Globus pallidus (tissue), 1 donor: ENCODE measurements around the gene PAX2.

Experiments used
- DNase-seq: peaks from one replicate; pipeline ENCODE4 v3.0.0-alpha.2; 2015; ENCODE audit warnings: low spot score

The PAX2 gene

DNA sequence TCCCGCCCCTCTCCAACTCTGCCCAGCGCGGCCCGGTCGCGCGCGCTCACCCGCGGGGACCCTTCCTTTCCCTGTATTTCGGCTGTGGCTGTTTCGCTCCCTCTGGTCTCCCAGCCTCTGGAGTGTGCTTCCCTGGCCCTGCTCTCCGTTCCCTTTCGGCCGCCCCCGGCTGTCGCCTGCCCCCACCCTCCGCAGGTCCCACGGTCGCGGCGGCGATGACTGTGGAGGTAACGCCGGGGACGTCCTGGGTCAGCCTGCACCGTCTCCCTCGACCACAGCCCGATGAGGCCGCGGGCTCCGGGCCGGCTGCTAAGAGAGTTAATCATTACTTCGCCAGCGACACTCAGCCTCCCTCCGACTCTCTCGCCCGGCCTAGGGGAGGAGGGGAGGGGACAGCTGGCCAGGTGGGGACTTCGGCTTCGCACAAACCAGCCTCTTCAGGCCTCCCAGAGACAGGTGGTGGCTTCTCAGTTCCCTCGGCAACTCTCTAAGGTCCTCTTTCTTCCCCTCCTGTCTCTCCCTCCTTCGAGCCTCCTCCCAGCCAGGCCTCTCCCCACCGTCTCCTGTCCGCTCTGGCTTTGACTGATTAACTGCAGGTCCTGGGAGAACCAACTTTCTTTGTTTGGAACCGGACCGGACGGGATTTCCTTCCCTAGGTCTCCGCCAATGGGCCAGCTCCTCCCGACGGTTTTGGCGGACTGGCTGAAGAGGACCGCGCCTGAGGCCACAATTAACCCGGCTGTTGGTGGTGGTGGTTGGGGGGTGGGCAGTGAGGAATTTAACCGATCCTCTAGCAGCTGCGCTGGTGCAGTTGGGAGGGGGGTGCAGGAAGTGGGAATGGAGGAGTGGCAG lies 5.6 kb upstream of the PAX2 start:
- DNase-seq = no peak

DNA sequence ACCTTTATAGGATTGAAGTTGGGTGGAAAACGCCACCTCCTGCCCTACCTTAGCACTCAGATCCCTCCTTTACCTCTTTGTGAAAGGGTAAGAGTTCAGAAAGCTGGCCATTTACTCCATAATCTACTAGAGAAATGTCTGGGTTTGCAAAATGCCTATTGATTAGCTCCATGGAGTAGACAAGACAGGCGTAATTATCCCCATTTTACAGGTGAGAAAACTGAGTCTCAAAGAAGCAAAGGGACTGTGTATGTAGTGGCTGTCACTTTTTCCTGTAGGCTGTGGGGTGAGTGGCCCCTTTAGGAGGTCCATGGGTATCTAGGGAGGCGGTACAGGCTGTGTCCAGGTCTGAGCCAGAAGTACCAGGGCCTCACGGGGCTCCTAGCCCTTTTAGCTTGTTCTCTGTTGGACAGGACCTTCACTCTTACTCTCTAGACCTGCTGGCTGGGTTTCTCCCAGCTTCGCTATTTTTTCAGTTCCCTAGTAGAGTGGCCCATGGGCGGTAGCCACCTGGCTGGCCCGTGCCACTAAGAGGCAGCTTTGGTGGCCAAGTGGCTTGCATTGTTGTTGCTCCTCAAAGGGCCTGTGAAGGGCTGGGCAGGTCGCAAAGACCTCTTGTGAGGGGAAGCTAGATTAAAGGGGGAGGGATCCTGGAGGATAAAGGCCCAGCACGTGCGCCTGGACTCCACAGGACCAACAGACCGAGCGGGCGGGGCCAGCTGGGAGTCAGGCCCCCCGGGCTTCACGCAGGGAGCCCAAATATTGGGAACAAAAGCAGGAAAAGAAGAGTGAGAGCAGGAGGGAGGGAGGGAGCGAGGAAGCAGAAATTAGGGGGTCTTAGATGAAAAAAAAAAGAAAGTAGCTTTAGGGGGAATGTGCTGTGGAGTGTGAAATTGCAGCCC lies 4.7 kb upstream of the PAX2 start:
- no peak for DNase-seq

DNA sequence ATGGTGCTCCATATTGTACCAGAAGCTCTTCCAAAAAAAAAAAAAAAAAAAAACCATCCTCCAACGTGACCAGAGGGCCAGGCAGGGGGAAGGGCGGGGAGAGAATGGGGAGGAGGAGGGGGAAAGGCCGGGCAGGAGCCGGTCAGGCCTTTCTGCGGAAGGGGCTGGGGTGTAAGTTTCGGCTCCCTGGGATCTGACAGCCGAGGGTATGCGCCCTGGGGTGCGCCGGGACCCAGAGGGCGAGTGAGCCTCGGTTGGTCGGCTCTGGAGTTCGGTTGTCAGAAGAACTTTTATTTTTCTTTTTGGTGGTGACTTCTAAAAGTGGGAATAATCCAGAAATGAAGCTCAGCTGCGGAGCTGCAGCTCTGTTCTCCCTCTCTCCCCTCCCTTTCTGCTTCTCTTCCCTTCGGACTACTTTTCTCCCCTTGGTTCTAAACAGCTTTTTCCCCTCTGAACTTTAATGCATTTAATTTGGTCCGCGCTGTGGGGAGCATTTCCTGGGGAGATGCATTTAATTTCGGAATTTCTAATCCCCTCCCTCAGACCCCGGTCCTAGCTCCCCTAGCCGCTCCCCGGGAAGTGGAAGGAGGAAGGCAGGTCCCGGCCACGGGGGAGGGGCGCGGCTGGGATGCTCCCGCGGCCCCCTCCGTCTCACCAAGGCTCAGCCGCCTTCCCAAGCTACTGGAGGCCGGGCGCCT lies 3.9 kb upstream of the PAX2 start:
- no peak for DNase-seq

DNA sequence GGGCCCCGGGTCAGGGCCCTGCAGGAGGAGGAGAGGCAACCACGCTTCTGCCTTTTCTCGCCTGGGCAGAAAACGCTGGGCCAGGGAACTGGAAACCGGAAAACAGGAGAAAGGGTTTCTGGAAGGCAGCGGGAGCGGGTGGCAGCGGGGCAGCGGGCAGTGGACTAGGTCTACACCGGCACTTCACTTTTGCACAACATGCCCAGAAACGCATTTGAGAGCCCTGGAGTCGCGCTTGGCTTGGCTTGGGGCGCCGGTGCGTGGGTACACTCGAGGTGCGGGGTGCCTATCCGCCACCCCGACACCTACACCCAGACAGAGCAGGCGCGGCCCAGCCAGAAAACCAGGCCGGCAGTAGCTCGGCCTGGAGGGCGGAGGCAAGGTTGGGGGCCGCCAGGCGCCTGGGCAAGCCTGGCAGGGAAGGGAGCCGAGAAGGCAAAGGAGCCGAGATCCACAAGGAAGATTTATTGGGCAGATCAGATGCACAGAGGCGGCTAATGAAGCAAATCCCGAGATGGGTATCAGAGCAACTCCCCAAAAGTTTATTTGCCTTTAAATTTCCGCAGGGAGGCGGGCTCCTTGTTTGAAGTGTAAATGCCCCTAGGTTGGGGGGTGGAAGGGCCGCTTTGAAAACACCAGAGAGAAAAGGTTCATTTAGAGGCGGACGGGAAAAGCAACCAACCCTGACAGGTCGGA lies 3.2 kb upstream of the PAX2 start:
- no peak for DNase-seq

DNA sequence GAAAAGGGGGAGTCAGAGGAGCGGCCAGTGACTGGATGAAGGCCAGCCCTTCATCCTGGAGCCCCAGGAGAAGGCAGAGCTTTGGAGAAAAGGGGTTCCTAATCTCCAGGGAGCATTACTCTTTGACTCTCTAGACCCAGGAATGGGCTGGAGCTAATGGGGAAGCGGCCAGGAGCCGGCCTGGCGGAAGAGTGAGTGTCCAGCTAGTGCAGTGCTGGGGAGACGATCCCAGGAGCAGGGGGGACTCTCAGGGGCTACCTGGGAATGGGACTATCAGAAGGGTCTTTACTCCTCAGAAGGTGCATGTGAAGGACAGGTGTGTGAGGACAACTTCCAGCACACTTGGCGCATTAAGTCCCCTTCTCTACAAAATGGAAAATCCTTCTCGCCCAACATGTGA lies 2.4 kb upstream of the PAX2 start:
- DNase-seq = no peak

DNA sequence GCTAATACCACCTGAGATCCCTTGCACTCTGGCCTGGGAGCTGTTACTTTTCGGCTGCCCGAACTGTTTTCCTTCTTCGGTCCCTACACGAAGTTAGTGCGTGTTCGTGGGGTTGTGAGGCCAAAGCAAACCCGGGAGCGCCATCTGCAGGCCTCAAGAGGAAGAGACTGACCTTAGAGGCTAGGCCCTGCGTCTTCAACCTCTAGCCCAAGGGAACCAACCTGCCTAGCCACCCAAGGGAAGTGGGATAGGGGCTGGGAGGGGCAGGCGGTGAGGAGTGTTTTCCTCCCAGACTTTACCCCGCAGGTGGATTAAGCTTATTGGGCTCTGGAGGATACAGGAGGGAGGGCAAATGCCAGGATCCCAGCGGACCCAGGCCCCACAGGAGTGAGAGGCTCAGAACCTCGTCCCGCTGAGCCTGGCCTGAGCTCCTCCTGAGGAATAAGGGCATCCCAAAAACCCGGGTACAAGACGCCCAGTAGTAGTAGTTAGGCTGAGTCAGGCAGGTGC lies 1.7 kb upstream of the PAX2 start:
- DNase-seq = peak; percentile 61

DNA sequence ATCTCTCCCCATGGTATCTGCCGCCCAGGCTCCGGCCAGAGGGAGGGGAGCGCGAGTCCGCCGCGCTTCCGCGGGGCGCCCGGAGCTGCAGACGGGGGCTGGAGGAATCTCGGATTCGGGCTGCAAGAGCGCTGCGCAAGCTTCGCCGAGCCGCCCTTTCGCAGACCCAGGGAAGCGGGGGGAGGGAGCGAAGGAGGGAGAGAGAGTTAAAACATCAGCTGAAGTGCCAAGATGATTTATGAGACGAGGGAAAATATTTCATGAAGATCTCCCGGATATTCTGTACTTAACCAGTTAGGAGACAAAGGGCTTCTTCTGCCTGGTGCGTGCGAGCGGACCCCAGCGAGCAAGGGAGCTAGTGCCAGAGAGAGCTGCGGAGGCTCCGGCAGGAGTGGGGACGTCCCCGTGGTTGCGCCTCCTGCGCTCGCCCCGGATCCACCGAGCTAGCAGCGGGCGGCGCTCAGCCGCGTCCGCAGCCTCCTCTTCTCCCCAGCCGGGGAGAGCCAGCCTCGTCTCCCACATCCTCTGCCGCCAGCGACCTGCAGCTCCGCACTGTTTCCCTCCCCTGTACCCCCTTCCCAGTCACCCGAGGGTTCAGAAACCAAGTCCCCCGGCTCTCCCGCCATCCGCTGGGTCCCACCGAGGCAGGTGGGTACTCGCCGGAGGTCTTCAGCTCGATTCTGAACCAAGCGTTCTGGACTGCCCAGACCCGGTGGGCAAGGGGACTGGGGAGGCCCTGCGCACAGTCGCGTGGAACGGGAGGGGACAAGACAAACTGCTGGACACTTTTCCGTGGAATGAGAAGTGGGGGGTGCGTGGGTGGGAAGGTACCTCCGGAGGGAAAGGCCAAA lies 1.0 kb upstream of the PAX2 start:
- DNase-seq = no peak

DNA sequence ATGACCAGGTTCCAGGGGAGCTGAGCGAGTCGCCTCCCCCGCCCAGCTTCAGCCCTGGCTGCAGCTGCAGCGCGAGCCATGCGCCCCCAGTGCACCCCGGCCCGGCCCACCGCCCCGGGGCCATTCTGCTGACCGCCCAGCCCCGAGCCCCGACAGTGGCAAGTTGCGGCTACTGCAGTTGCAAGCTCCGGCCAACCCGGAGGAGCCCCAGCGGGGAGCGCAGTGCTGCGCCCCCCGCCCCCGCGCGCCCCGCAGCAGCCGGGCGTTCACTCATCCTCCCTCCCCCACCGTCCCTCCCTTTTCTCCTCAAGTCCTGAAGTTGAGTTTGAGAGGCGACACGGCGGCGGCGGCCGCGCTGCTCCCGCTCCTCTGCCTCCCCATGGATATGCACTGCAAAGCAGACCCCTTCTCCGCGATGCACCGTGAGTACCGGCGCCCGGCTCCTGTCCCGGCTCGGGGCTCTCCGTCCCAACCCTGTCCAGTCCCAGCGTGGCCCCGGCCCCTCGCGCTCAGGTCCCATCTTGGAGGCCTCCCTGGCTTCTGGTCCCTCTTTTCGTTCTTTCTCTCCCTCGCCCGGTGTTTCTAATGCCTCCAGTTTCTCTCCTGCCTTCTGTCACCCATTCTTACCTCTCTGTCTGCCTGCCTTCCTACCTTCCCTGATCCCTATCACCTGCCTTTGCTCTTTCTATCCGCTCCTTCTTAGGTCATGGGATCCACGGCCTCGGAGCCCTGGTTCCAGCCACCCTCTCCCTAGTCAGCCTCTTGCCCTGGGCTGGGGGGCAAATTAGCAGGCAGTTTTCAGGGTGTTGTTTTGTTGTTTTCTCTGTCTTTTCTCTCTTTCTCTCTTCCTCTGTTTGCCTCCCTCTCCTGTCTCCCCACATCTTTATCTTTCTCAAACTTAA lies 751 bp downstream of the PAX2 start:
- no peak for DNase-seq

DNA sequence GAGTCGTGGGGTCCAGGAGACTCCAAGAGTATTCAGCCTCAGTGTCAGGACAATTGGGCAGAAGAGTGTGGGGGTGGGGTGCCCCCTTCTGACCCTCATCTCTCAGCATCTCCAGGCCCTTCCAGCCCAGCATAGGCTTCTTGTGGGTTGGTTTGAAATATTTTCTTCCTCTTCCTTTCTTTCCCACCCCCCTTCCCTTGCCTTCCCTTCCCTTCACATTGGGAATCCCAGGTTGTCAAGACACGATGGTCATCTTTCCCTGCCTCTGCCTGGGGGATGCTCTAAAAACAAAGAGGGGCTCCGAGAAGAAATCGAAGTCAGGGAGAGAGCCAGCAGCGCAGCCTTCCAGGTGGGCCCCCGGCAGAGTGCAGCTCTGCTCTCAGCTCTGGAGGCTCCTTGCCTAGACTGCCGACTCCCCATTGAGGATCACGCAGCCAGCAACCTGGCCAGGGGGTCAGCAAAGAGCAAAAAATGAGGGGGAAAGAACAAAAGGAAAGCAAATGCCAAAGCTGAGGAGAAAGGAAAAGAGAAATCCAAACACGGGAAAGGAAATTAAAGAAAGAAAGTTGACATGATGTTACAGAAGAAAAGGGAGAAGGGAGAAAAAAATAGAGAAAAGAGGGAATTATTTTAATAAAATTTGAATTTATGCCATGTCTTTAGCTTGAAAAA lies 1.5 kb downstream of the PAX2 start:
- DNase-seq = no peak

DNA sequence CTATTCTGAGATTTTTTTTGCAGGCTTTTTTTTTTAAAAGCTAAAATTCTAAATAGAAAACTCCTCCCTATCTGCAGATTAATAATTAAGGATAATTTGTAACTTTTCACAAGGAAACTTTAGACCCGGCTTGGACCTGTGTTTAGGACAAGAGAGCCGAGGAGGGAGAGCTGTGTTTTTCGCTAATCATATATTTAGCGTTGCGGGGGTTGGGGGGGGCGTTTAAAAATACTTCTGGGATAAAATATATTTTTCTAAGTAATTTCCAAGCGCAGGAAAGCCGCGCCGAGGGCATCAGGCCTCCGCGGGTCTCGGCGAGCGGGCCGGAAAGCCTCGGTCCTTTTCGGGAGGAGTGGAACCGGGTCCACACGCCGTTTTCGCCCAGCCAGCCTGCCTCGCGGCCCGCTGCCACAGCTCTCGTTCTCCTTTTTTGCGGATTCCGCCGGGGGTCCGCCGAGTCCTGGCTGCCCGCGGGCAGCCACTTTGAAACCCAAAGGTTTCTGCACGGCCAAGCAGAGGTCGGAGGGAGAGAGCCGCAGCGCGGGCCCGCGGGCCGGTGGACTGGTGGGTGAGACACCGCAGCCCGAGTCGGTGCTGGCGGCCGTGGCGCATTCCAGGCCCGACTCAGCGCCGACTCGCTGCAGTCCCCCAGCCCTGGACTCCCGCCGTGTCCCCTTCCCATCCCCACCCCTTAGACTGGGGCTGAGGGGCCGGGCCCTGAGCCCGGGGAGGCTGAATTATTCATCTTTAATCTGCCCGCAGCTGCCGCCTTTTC lies 2.3 kb downstream of the PAX2 start:
- no peak for DNase-seq

DNA sequence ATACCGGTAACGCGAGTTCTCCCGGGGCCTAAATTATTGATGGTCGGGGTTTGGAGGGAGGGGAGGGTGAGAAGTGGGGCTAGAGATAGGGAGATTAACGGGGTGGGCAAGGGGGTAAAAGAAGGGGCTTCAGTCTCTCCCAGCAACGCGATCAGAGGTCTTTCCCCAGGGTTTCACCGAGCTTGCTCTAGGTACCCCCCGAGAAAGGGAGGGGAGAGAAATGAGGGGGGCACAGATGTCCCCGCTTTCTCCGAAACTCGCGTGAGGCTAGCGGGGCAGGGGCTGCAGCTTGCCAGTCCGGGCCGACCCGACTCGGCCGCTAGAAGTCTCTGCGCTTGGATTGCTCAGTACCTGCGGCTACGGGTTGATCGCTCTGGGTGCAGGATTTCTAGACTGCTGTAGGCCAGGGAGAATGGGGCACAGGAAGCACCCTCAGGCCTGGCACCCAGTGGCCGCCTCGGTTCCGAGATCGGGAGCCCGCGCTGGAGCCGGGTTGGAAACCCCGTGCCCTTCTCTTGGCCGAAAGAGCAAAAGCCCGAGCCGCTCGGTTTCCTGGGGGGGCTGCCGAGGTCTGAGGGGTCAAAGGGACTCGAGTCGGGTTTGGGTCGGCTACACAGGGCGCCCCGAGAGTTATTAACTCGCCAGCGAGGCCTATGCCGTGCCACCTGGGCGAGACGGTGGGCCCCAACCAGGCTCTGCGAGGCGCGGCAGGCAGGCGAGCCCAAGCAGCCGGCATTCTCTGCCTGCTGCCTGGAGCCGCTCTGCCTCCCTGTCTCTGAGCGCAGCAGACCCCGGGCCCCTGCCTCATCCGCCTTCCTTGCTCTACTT lies 3.1 kb downstream of the PAX2 start:
- no peak for DNase-seq

DNA sequence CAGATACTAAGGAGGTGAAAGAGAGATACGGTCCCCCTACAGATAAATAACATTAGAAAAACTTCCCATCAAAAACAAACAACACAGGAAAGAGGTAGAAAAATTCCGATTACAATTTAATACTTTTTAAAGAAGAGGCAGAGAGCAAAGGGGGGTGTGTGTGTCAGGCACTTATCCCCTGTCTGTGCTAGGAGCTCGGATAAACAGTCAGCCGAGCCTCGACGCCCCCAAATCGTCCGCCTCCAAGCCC lies 3.6 kb downstream of the PAX2 start:
- no peak for DNase-seq

DNA sequence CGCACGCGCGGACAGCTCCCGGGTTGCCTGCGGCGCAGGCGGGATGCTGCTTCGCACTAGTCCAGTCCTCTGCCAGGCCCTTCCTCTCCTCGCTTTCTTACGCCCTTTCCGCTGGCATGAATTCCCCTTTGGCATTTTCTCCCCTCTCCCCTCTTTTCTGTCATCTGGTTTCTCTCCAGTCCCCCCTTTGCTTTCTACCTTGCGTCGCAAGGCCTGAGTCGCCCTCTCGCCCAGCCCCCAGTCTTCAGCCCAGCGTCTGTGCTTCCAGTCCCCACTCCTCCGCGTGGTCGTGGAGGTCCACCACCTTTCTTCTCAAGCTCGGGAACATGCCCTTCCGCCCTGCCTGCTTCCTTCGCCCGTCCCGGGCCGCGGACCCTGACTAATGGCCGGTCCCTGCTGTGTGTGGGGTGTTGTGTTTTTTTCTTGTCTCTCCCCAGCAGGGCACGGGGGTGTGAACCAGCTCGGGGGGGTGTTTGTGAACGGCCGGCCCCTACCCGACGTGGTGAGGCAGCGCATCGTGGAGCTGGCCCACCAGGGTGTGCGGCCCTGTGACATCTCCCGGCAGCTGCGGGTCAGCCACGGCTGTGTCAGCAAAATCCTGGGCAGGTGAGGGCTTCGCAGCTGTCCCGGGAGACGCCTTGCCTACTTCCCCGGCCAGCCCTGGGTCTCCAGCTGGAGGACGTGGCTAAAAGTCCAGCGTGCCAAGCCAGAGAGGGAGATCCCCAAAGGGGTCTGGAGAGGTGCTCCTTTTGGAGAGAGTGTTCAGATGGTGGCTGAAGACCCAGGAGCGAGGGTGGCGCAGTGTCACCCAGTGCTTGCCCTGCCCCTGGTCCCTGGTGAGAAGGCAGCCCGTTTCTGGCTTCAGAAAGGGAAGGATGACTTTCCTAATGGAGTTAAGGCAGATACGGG lies 4.2 kb downstream of the PAX2 start:
- DNase-seq = no peak

DNA sequence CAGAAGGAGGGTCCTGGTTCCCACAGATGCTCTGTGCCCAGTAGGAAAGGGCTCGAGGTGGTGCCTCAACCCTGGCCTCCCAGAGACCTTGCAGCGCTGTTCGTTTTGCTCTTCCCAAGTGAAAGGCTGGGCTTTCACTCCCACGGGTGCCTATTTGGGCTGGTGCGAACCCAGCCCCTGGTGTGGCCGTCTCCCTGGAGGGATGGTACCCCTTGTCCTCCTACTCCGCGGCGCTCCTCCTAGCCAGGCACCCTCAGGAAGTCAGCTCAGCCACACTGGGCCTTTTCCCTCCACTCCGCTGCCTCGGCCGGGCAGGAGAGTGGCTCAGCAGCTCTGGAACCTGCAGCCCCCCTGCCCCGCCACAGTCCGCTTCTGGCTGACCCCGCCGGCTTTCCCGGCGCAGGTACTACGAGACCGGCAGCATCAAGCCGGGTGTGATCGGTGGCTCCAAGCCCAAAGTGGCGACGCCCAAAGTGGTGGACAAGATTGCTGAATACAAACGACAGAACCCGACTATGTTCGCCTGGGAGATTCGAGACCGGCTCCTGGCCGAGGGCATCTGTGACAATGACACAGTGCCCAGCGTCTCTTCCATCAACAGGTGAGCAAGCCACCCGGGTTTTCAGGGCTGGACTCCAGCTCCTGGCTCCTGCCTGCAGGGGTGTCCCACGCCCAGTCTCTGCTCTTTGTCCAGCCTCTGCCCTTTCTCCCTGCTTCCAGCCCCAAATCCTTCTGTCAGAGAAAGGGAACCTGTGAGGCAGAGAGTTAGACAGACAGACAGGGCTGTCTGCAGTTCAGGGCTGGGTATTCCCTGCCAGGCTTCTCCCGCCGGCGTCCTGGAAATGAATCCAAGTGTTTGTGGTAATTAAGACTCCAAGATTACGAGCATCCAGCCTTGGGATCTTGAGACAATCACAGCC lies 5.2 kb downstream of the PAX2 start:
- no peak for DNase-seq

DNA sequence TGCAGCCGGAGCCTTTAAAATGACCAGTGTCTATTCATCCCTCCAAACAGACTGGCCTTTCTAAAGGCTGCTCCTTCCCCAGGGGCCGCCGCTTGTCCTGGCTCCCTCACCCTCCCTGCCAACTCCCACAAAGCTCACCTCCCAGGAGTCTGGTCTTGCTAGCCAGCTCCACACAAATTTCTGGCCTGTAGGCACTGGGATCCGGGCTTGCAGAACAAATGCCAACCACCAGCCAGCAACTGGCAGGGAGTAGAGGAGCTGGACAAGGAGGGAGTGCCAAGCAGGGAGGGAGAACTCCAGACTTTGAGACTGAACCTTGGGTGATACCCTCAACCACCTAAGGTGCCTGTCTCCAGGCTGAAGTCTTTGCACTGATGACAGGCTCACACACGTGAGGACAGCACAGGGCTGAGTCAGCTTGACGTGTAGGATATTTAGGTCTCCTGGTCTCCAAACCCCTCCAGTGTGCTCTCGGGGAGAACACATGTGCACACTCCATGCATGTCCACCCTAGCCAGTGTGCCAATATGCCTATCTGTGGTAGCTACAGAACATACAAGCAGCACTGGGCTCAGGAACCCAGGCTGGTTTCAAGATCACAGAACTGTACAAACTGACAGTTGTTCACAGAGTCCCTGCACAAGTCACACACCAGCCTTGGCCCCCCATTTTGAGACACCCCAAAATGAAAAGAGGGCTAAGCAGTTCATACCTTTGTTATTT lies 6.0 kb downstream of the PAX2 start:
- no peak for DNase-seq
